HFFc6 (cell line): Measurements from ENCODE around the gene NDUFS8. TPM values are rescaled to one million over a fixed set of nuclear protein-coding genes. Genes with fewer than 3 reads are reported as not detected.
A peak's percentile ranks its signal among the peaks of the same experiment; 100 is the strongest.

Source experiments
- DNase-seq: peaks from one replicate; pipeline ENCODE4 v3.0.0-alpha.2; 2018
- H3K27ac Mint-ChIP-seq: 2 replicates; pipeline ENCODE4 v1.8.0; 2020; ENCODE audit warnings: mild to moderate bottlenecking, mixed read lengths
- H3K27me3 Mint-ChIP-seq: 2 replicates; pipeline ENCODE4 v1.8.0; 2021; ENCODE audit warnings: mild to moderate bottlenecking, moderate library complexity, mixed read lengths; ENCODE audit not compliant: insufficient read depth
- H3K36me3 Mint-ChIP-seq: 2 replicates; pipeline ENCODE4 v1.8.0; 2021; ENCODE audit warnings: low read depth, mixed read lengths
- H3K4me1 Mint-ChIP-seq: 2 replicates; pipeline ENCODE4 v1.8.0; 2020; ENCODE audit warnings: low read depth, mixed read lengths
- H3K4me3 Mint-ChIP-seq: 2 replicates; pipeline ENCODE4 v1.8.0; 2020; ENCODE audit warnings: mild to moderate bottlenecking, moderate library complexity, mixed read lengths
- H3K9me3 Mint-ChIP-seq: 2 replicates; pipeline ENCODE4 v1.8.0; 2020; ENCODE audit warnings: mild to moderate bottlenecking, mixed read lengths
- CTCF ChIP-seq: fragments of 200-600 bp; sonication (generic); IDR thresholded peaks from 2 replicates; pipeline ENCODE4 v1.5.0; 2021; ENCODE audit warnings: antibody characterized with exemption, mild to moderate bottlenecking
- total RNA-seq, 6 experiments: library from RNA; stranded (reverse); fragmentation: NEBNext Ultra II Directional; extraction: Animal tissue kit (Norgen Biotek cat#: 25700); gene quantifications; 2 replicates in 1 of 6; 3 replicates in 5 of 6; pipeline ENCODE4 v1.2.3, GENCODE V29; 2021

The NDUFS8 gene
- total RNA-seq, 6 experiments from 2014 or later: 221 to 236 (median 223) TPM

- peaks cover 68% of the 10 kb centered on the region for H3K4me1 Mint-ChIP-seq
- H3K36me3 Mint-ChIP-seq: peaks cover 5% of the 10 kb centered on the region
- H3K4me3 Mint-ChIP-seq: no peak overlapping the region
- H3K27ac Mint-ChIP-seq: no peak overlapping the region
- H3K27me3 Mint-ChIP-seq: peaks cover 20% of the 10 kb centered on the region
- H3K9me3 Mint-ChIP-seq: no peaks in the 10 kb centered on the region
- DNase-seq: no peak
- TF ChIP-seq CTCF: no peak
These were observed 15.0 kb upstream of the NDUFS8 start for GRCh38 chr11:68015467-68015866.

GRCh38 chr11:68016161-68016903, 14.1 kb upstream of the NDUFS8 start:
- H3K4me1 Mint-ChIP-seq: peaks cover 64% of the 10 kb centered on the region
- H3K27me3 Mint-ChIP-seq: peaks cover 24% of the 10 kb centered on the region
- DNase-seq: no peak
- no peak overlapping the region for H3K4me3 Mint-ChIP-seq
- H3K9me3 Mint-ChIP-seq: no peaks in the 10 kb centered on the region
- peaks cover 5% of the 10 kb centered on the region for H3K36me3 Mint-ChIP-seq
- H3K27ac Mint-ChIP-seq: peak overlapping the region; percentile 58
- TF ChIP-seq CTCF: no peak

GRCh38 chr11:68016904-68017817, 13.3 kb upstream of the NDUFS8 start:
- Mint-ChIP-seq H3K27ac (peak overlapping the region; percentile 58), H3K36me3 (peaks cover 5% of the 10 kb centered on the region)

GRCh38 chr11:68017980-68018729, 12.3 kb upstream of the NDUFS8 start:
- Mint-ChIP-seq H3K36me3 (peaks cover 4% of the 10 kb centered on the region), H3K27me3 (peaks cover 24% of the 10 kb centered on the region), H3K4me1 (peaks cover 46% of the 10 kb centered on the region), H3K9me3 (no peaks in the 10 kb centered on the region), H3K27ac (peak overlapping the region; percentile 43; the same call in 1 of the 2 replicates), H3K4me3 (no peak overlapping the region)
- TF ChIP-seq CTCF: no peak
- no peak for DNase-seq

More at GRCh38 chr11:68016904-68017817, 13.3 kb upstream of the NDUFS8 start:
- no peak overlapping the region for H3K4me3 Mint-ChIP-seq
- no peaks in the 10 kb centered on the region for H3K9me3 Mint-ChIP-seq
- peaks cover 24% of the 10 kb centered on the region for H3K27me3 Mint-ChIP-seq
- H3K4me1 Mint-ChIP-seq: peaks cover 56% of the 10 kb centered on the region
- no peak for TF ChIP-seq CTCF
- DNase-seq: no peak

- H3K36me3 Mint-ChIP-seq: no peaks in the 10 kb centered on the region; the same call in none of the 2 replicates
- peaks cover 40% of the 10 kb centered on the region for H3K4me1 Mint-ChIP-seq
- H3K4me3 Mint-ChIP-seq: no peak overlapping the region
- peak overlapping the region; percentile 42; the same call in 1 of the 2 replicates for H3K27ac Mint-ChIP-seq
- no peaks in the 10 kb centered on the region for H3K9me3 Mint-ChIP-seq
- TF ChIP-seq CTCF: no peak
- no peak for DNase-seq
- H3K27me3 Mint-ChIP-seq: peaks cover 20% of the 10 kb centered on the region
These were observed 11.7 kb upstream of the NDUFS8 start for GRCh38 chr11:68018730-68019190.
